Measurements from ENCODE around the gene HLX.

DNA sequence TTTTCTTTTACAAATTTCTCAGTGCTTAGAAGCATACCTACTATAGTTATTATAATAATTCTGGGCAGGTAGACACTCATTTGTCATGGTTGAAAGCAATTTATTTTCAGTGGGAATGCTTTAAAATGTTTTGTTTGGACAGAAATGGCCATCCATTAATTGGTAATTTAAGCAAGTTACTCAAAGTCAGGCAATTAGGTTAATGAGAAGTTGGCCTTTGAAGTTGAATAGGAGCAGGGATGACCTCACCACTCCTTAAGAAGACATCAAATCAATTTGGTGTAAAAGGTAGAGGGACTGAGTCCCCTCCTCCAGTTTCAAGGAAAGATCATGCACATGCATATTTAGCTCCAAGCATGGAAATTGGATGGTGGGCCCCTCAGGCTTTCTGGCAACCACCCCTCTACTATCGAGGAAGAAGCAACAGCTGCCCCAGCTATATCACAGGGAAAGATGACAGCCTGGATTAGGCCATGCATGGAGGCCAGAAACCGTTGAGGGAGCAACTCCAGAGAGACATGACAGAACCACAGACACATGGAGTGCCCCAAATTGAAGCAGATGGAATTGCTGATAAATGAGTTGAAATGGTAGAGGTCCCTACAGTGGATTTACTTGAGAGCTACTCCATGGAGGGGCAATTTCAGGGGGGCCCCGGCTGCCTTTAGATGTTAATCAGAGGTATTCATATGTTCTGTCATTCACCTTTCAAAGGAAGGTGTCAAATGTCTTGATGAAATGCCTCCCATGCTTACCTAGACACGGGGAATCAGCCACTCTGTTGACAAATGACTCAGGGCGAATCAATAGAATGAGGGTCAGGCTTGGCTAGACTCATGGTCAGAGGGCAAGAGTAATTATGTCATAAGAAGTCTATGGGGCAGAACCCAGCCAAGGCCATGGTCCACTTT is 26.7 kb downstream of the HLX start:
- TF ChIP-seq, protein P1, sequence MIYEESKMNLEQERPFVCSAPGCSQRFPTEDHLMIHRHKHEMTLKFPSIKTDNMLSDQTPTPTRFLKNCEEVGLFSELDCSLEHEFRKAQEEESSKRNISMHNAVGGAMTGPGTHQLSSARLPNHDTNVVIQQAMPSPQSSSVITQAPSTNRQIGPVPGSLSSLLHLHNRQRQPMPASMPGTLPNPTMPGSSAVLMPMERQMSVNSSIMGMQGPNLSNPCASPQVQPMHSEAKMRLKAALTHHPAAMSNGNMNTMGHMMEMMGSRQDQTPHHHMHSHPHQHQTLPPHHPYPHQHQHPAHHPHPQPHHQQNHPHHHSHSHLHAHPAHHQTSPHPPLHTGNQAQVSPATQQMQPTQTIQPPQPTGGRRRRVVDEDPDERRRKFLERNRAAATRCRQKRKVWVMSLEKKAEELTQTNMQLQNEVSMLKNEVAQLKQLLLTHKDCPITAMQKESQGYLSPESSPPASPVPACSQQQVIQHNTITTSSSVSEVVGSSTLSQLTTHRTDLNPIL (CRISPR knock-in tag; IDR thresholded peaks at IDR 0.05; ENCODE audit: low read depth), result no peak
- no peak for TF ChIP-seq RARB (CRISPR knock-in tag; IDR thresholded peaks at IDR 0.05)
- TF ChIP-seq ISL1 (CRISPR knock-in tag; IDR thresholded peaks at IDR 0.05), result no peak
- TF ChIP-seq, protein P2, sequence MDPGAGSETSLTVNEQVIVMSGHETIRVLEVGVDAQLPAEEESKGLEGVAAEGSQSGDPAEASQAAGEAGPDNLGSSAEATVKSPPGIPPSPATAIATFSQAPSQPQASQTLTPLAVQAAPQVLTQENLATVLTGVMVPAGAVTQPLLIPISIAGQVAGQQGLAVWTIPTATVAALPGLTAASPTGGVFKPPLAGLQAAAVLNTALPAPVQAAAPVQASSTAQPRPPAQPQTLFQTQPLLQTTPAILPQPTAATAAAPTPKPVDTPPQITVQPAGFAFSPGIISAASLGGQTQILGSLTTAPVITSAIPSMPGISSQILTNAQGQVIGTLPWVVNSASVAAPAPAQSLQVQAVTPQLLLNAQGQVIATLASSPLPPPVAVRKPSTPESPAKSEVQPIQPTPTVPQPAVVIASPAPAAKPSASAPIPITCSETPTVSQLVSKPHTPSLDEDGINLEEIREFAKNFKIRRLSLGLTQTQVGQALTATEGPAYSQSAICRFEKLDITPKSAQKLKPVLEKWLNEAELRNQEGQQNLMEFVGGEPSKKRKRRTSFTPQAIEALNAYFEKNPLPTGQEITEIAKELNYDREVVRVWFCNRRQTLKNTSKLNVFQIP (CRISPR knock-in tag; IDR thresholded peaks at IDR 0.05; ENCODE audit: borderline replicate concordance, low read depth), result no peak
- TF ChIP-seq, protein P3, sequence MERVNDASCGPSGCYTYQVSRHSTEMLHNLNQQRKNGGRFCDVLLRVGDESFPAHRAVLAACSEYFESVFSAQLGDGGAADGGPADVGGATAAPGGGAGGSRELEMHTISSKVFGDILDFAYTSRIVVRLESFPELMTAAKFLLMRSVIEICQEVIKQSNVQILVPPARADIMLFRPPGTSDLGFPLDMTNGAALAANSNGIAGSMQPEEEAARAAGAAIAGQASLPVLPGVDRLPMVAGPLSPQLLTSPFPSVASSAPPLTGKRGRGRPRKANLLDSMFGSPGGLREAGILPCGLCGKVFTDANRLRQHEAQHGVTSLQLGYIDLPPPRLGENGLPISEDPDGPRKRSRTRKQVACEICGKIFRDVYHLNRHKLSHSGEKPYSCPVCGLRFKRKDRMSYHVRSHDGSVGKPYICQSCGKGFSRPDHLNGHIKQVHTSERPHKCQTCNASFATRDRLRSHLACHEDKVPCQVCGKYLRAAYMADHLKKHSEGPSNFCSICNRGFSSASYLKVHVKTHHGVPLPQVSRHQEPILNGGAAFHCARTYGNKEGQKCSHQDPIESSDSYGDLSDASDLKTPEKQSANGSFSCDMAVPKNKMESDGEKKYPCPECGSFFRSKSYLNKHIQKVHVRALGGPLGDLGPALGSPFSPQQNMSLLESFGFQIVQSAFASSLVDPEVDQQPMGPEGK (CRISPR knock-in tag; IDR thresholded peaks at IDR 0.05; ENCODE audit: borderline replicate concordance), result no peak
- no peak for TF ChIP-seq ZNF565 (CRISPR knock-in tag; conservative IDR thresholded peaks at IDR 0.05; ENCODE audit: low read depth)
- no peak for TF ChIP-seq OSR1 (CRISPR knock-in tag; IDR thresholded peaks at IDR 0.05)
- TF ChIP-seq ZNF8 (CRISPR knock-in tag; IDR thresholded peaks at IDR 0.05), result no peak
